AG09319 (cell line): Measurements from ENCODE around the gene SF3A1.

Experiments
- DNase-seq: peaks from one replicate; pipeline ENCODE4 v3.0.0-alpha.2; 2010; ENCODE audit warnings: low read depth; ENCODE audit errors: extremely low read depth
- CTCF ChIP-seq: IDR thresholded peaks from 2 replicates; pipeline ENCODE4 v1.5.1; 2011; ENCODE audit warnings: low read depth, mild to moderate bottlenecking, inconsistent platforms, low read length, moderate library complexity

The SF3A1 gene

GRCh38 chr22:30334646-30335045, 22.0 kb downstream of the SF3A1 start:
- no peak for DNase-seq
- no peak for TF ChIP-seq CTCF

GRCh38 chr22:30333707-30334087, 23.0 kb downstream of the SF3A1 start:
- TF ChIP-seq CTCF = no peak
- no peak for DNase-seq

GRCh38 chr22:30332994-30333706, 23.5 kb downstream of the SF3A1 start:
- no peak for TF ChIP-seq CTCF
- DNase-seq = no peak

GRCh38 chr22:30332551-30332950, 24.1 kb downstream of the SF3A1 start:
- TF ChIP-seq CTCF = no peak
- no peak for DNase-seq

- no peak for TF ChIP-seq CTCF
- DNase-seq = no peak
Observed at GRCh38 chr22:30328466-30329049, 28.1 kb downstream of the SF3A1 start.

- no peak for TF ChIP-seq CTCF
- DNase-seq = no peak
Observed at GRCh38 chr22:30327864-30328345, 28.8 kb downstream of the SF3A1 start.

GRCh38 chr22:30326706-30327362, 29.9 kb downstream of the SF3A1 start, which contains the start of gene TBC1D10A:
Gene TBC1D10A (minus strand): TSS chr22:30326941. CDS start chr22:30326881, 60 bp downstream.
- no peak for TF ChIP-seq CTCF
- DNase-seq = peak; percentile 74
